HepG2 (cell line): Measurements from ENCODE around the gene GDF7. TPM values are rescaled to one million over a fixed set of nuclear protein-coding genes. Genes with fewer than 3 reads are reported as not detected.

Source experiments
- ATAC-seq: fragments of 200-7000 bp; cut with Tn5 transposase; 3 replicates; pipeline ENCODE4 v1.9.1; 2020; ENCODE audit warnings: mild to moderate bottlenecking, moderate library complexity
- BruUV-seq: library from RNA; stranded (reverse); fragments of 400-500 nt; replicated peaks from 2 replicates; lab custom pipeline; 2021; lab: Mats Ljungman, UMichigan
- CTCF ChIA-PET: fragments of 300-600 bp; formaldehyde crosslinking; extraction: SDS; loops from one replicate; lab custom pipeline; 2021; ENCODE audit warnings: low total read pairs, inconsistent platforms, low intra/inter-chr PET ratio; lab: Yijun Ruan, JAX
- POLR2A ChIA-PET: fragments of 350-600 bp; sonication (Branson Sonifier 250); formaldehyde crosslinking; loops from one replicate; lab custom pipeline; 2020; ENCODE audit warnings: antibody characterized with exemption, inconsistent platforms; lab: Yijun Ruan, JAX
- DNase-seq: peaks from one replicate; pipeline ENCODE4 v3.0.0-alpha.2; 2015; ENCODE audit warnings: low spot score
- FAIRE-seq: peaks from 3 replicates; lab custom pipeline; 2011; peaks lifted over from hg19 to GRCh38; lab: Jason Lieb, UNC
- H2AFZ ChIP-seq: one replicate; pipeline ENCODE4 v1.6.1; 2011; ENCODE audit warnings: low read length, inconsistent platforms
- H3K27ac ChIP-seq: fragments of 300-600 bp; 3 replicates; pipeline ENCODE4 v1.8.0; 2011; ENCODE audit warnings: mixed run types, mild to moderate bottlenecking, mixed read lengths, low read length, inconsistent platforms; ENCODE audit not compliant: insufficient read depth; ENCODE audit errors: extremely low read length
- H3K27me3 ChIP-seq, 2 experiments: fragments of 200-600 bp in 1 of 2; 2 replicates in 1 of 2; 3 replicates in 1 of 2; pipeline versions ENCODE4 v1.6.0 to v1.8.0; 2011; ENCODE audit warnings: low read length in 2 of 2, mild to moderate bottlenecking in 2 of 2, moderate library complexity in 2 of 2, inconsistent platforms in 1 of 2; ENCODE audit not compliant: insufficient read depth in 2 of 2, control insufficient read depth in 1 of 2
- H3K36me3 ChIP-seq, 2 experiments: fragments of 200-600 bp in 1 of 2; replicated peaks in 1 of 2; 2 replicates in 1 of 2; 3 replicates in 1 of 2; pipeline versions ENCODE4 v1.5.1 to v1.8.0; 2011; ENCODE audit warnings: low read length in 2 of 2, inconsistent platforms in 1 of 2; ENCODE audit not compliant: insufficient read depth in 2 of 2, control insufficient read depth in 1 of 2
- H3K4me1 ChIP-seq: 2 replicates; pipeline ENCODE4 v1.5.1; 2012; ENCODE audit warnings: low read length, inconsistent platforms; ENCODE audit not compliant: insufficient read depth
- H3K4me2 ChIP-seq: 2 replicates; pipeline ENCODE4 v1.6.0; 2011; ENCODE audit warnings: low read depth, low read length, inconsistent platforms
- H3K4me3 ChIP-seq, 3 experiments: fragments of 200-600 bp in 1 of 3; sonication (generic), shearing (Covaris generic) in 1 of 3; replicated peaks in 1 of 3; 2 replicates each; pipeline ENCODE4 v1.5.1; 2011 to 2016; ENCODE audit warnings: low read length in 3 of 3, inconsistent platforms in 2 of 3, low read depth in 2 of 3, mild to moderate bottlenecking in 2 of 3, control low read depth in 1 of 3, mixed read lengths in 1 of 3; ENCODE audit not compliant: insufficient read depth in 1 of 3
- H3K79me2 ChIP-seq: one replicate; pipeline ENCODE4 v1.6.1; 2011; ENCODE audit warnings: low read length, inconsistent platforms; ENCODE audit not compliant: insufficient read depth
- H3K9ac ChIP-seq: 2 replicates; pipeline ENCODE4 v1.6.0; 2011; ENCODE audit warnings: mild to moderate bottlenecking, low read depth, low read length, inconsistent platforms; ENCODE audit not compliant: insufficient read depth
- H3K9me3 ChIP-seq: 2 replicates; pipeline ENCODE4 v1.5.1; 2012; ENCODE audit warnings: mild to moderate bottlenecking, low read length
- H4K20me1 ChIP-seq: 2 replicates; pipeline ENCODE4 v1.6.0; 2011; ENCODE audit warnings: inconsistent platforms, mild to moderate bottlenecking, low read length, moderate library complexity; ENCODE audit not compliant: insufficient read depth
- ARID2 ChIP-seq: sonication (generic); formaldehyde crosslinking; IDR thresholded peaks from 2 replicates; pipeline ENCODE4 v1.8.1; 2022; ENCODE audit warnings: mild to moderate bottlenecking, missing genetic modification reagents, borderline replicate concordance
- ETV5 ChIP-seq: IDR thresholded peaks from 2 replicates; pipeline ENCODE4 v1.6.1; 2018; ENCODE audit warnings: missing biosample characterization, missing genetic modification reagents, inconsistent platforms, borderline replicate concordance
- GABPB1 ChIP-seq: IDR thresholded peaks from 2 replicates; pipeline ENCODE4 v1.6.1; 2016; ENCODE audit warnings: mild to moderate bottlenecking, missing genetic modification reagents, moderate library complexity, missing compliant biosample characterization
- HOXA9 ChIP-seq: sonication (generic); formaldehyde crosslinking; IDR thresholded peaks from 2 replicates; pipeline ENCODE4 v1.8.1; 2022; ENCODE audit warnings: missing genetic modification reagents, mild to moderate bottlenecking, moderate library complexity, borderline replicate concordance
- ISX ChIP-seq: sonication (generic); formaldehyde crosslinking; conservative IDR thresholded peaks from 2 replicates; pipeline ENCODE4 v1.5.0; 2020; ENCODE audit warnings: missing genetic modification reagents
- KAT7 ChIP-seq: IDR thresholded peaks from 2 replicates; pipeline ENCODE4 v1.6.1; 2018; ENCODE audit warnings: borderline replicate concordance, missing compliant biosample characterization
- MZF1 ChIP-seq: sonication (generic); formaldehyde crosslinking; IDR thresholded peaks from 2 replicates; pipeline ENCODE4 v1.8.1; 2023; ENCODE audit warnings: mild to moderate bottlenecking, missing genetic modification reagents, borderline replicate concordance
- POLR2AphosphoS5 ChIP-seq: IDR thresholded peaks from 2 replicates; pipeline ENCODE4 v1.6.1; 2012; ENCODE audit warnings: low read depth, low read length
- RNF219 ChIP-seq: sonication (generic); formaldehyde crosslinking; IDR thresholded peaks from 2 replicates; pipeline ENCODE4 v1.5.0; 2020; ENCODE audit warnings: mild to moderate bottlenecking, missing genetic modification reagents
- SNAPC5 ChIP-seq: sonication (generic); formaldehyde crosslinking; IDR thresholded peaks from 2 replicates; pipeline ENCODE4 v1.8.1; 2023; ENCODE audit warnings: mild to moderate bottlenecking, missing genetic modification reagents, borderline replicate concordance
- XBP1 ChIP-seq: sonication (generic); formaldehyde crosslinking; IDR thresholded peaks from 2 replicates; pipeline ENCODE4 v1.5.0; 2020; ENCODE audit warnings: missing genetic modification reagents
- ZNF235 ChIP-seq: sonication (generic); formaldehyde crosslinking; IDR thresholded peaks from 2 replicates; pipeline ENCODE4 v1.8.1; 2023; ENCODE audit warnings: mild to moderate bottlenecking, missing genetic modification reagents, borderline replicate concordance
- ZNF724P ChIP-seq: sonication (generic); formaldehyde crosslinking; IDR thresholded peaks from 2 replicates; pipeline ENCODE4 v1.8.0; 2022; ENCODE audit warnings: missing genetic modification reagents, borderline replicate concordance
- WGBS: methylation state at CpG from one replicate; pipeline ENCODE4 v1.1.6; 2017; ENCODE audit warnings: low lambda C conversion rate; 5-methylcytosine and 5-hydroxymethylcytosine counted together
- in situ Hi-C: cut with HindIII; loops from 2 replicates; pipeline ENCODE4 v1.10.0; 2017; ENCODE audit warnings: low pct_unique_long_range_greater_than_20kb; ENCODE audit not compliant: extremely low pct_ligation_motif_present
- intact Hi-C: fragments of 100-400 bp; cut with micrococcal nuclease; formaldehyde crosslinking; loops from one replicate; pipeline ENCODE4 v1.10.0; 2022; ENCODE audit not compliant: unreplicated experiment
- polyA plus RNA-seq, 8 experiments: library from polyadenylated mRNA; depleted of rRNA in 3 of 8; stranded (reverse) in 7 of 8; unstranded in 1 of 8; fragments of >200 nt; fragmentation: Illumina TruSeq in 4 of 8; extraction: Trizol in 4 of 8; gene quantifications; 2 replicates each; pipeline versions ENCODE4 v1.2.1 to v1.2.3, GENCODE V29; 2011 to 2016; ENCODE audit warnings: low read depth in 4 of 8, missing spikeins in 1 of 8, mixed read lengths in 1 of 8; ENCODE audit not compliant: insufficient read depth in 1 of 8
- total RNA-seq, 5 experiments: library from RNA; depleted of rRNA; stranded (reverse); fragments of >200 nt; fragmentation: Illumina TruSeq; extraction: Trizol; gene quantifications; 2 replicates each; pipeline ENCODE4 v1.2.3, GENCODE V29; 2016; ENCODE audit warnings: low read depth in 1 of 5
- TF ChIP-seq, protein P1 (sequence below): sonication (generic); formaldehyde crosslinking; IDR thresholded peaks from 2 replicates; pipeline ENCODE4 v1.4.0; 2020; ENCODE audit warnings: missing genetic modification reagents
- TF ChIP-seq, protein P2 (sequence below): sonication (generic); formaldehyde crosslinking; IDR thresholded peaks from 2 replicates; pipeline ENCODE4 v1.8.0; 2023; ENCODE audit warnings: mild to moderate bottlenecking, missing genetic modification reagents

Gene GDF7
- total and polyA plus RNA-seq, 2 of the 13 experiments (the other 11 are each of a cell fraction or from before 2014, with no cell fraction given) = 1.6 to 15.0 TPM

DNA sequence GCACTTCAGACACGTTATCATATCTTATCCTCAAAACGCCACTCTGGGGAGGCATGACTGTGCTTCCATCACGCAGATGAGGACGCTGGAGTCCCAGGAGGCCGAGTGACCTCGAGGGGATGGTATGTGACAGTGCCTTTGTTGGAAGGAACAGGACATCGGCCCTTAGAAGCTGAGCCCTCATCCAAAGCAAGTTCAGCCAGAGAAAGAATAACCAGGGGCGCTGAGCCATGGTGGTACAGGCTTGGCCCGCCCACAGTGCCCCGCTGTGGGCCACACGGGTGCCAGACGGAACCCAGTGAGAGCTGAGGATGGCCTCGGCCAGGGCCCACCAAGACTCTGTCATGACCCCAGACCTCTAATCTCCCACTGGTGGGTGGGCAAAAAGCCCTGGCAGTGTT is 47.3 kb upstream of the GDF7 start:
- intact Hi-C loops = no loop called here
- Histone ChIP-seq H3K27me3 (no peaks in the 10 kb centered on the region), H3K9ac (no peak overlapping the region), H3K4me3 (no peak overlapping the region), H3K36me3 (peaks cover 11 to 12% of the 10 kb centered on the region in 2 experiments; a peak in 4 of 5 replicates), H3K27ac (no peak overlapping the region)
- in situ Hi-C loops = no loop called here
- WGBS = 96% methylated on average over 12 of the region's 13 CpGs
- no peak for TF ChIP-seq SNAPC5 (CRISPR knock-in tag)
- TF ChIP-seq XBP1 = no peak
- TF ChIP-seq MZF1 (CRISPR knock-in tag) = no peak
- TF ChIP-seq POLR2AphosphoS5 = no peak
- no peak for TF ChIP-seq KAT7 (CRISPR knock-in tag)
- TF ChIP-seq ZNF724P (CRISPR knock-in tag) = no peak
- TF ChIP-seq, protein P1, sequence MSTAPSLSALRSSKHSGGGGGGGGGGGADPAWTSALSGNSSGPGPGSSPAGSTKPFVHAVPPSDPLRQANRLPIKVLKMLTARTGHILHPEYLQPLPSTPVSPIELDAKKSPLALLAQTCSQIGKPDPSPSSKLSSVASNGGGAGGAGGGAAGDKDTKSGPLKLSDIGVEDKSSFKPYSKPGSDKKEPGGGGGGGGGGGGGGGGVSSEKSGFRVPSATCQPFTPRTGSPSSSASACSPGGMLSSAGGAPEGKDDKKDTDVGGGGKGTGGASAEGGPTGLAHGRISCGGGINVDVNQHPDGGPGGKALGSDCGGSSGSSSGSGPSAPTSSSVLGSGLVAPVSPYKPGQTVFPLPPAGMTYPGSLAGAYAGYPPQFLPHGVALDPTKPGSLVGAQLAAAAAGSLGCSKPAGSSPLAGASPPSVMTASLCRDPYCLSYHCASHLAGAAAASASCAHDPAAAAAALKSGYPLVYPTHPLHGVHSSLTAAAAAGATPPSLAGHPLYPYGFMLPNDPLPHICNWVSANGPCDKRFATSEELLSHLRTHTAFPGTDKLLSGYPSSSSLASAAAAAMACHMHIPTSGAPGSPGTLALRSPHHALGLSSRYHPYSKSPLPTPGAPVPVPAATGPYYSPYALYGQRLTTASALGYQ (CRISPR knock-in tag) = no peak
- TF ChIP-seq ISX (CRISPR knock-in tag) = no peak
- TF ChIP-seq ETV5 (CRISPR knock-in tag) = no peak
- no peak for TF ChIP-seq ARID2 (CRISPR knock-in tag)
- no peak for TF ChIP-seq GABPB1 (CRISPR knock-in tag)
- TF ChIP-seq HOXA9 (CRISPR knock-in tag) = no peak
- TF ChIP-seq ZNF235 = no peak
- TF ChIP-seq, protein P2, sequence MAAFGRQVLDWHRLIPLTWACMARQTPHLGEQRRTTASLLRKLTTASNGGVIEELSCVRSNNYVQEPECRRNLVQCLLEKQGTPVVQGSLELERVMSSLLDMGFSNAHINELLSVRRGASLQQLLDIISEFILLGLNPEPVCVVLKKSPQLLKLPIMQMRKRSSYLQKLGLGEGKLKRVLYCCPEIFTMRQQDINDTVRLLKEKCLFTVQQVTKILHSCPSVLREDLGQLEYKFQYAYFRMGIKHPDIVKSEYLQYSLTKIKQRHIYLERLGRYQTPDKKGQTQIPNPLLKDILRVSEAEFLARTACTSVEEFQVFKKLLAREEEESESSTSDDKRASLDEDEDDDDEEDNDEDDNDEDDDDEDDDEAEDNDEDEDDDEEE (CRISPR knock-in tag) = no peak
- TF ChIP-seq RNF219 (CRISPR knock-in tag) = no peak
- TF ChIP-seq, all 625 proteins: peak for 0
- CTCF ChIA-PET = no interaction called here
- H2AFZ ChIP-seq = no peak overlapping the region
- H4K20me1 ChIP-seq = no peaks in the 10 kb centered on the region
- DNase-seq (no peak), ATAC-seq (no peak), FAIRE-seq (no peak)
- no peak overlapping the region for H3K4me2 ChIP-seq
- no peaks in the 10 kb centered on the region for H3K79me2 ChIP-seq
- H3K9me3 ChIP-seq = no peaks in the 10 kb centered on the region
- peaks cover 51% of the 10 kb centered on the region for H3K4me1 ChIP-seq
- BruUV-seq = no TSS peak
- POLR2A ChIA-PET = interaction anchor here (0.7 to 7.9 kb wide), 3 partner anchors 22 to 170 kb away, joined by 3 to 153 read pairs (median 63); partner anchors contain the start of gene RHOB
